Neural progenitor cell (in vitro differentiated cells): Measurements from ENCODE around the gene CCNL2.
"Not testable (repeated sequence)": the region's sequence is repeated elsewhere in the genome, so short reads cannot be mapped to it uniquely, and the experiment has no call there.

Experiments
- EZH2 ChIP-seq: fragments of 200-600 bp; sonication (generic); IDR thresholded peaks from 2 replicates; pipeline ENCODE4 v1.6.1; 2017; ENCODE audit warnings: antibody characterized with exemption, mild to moderate bottlenecking, moderate library complexity
- EZH2phosphoT487 ChIP-seq: fragments of 200-600 bp; sonication (generic); IDR thresholded peaks from 2 replicates; pipeline ENCODE4 v1.6.1; 2017; ENCODE audit warnings: antibody characterized with exemption
- TF ChIP-seq, protein P1 (sequence below): fragments of 200-600 bp; sonication (generic); IDR thresholded peaks from 2 replicates; pipeline ENCODE4 v1.5.1; 2017; ENCODE audit warnings: antibody characterized with exemption, mild to moderate bottlenecking

DNA sequence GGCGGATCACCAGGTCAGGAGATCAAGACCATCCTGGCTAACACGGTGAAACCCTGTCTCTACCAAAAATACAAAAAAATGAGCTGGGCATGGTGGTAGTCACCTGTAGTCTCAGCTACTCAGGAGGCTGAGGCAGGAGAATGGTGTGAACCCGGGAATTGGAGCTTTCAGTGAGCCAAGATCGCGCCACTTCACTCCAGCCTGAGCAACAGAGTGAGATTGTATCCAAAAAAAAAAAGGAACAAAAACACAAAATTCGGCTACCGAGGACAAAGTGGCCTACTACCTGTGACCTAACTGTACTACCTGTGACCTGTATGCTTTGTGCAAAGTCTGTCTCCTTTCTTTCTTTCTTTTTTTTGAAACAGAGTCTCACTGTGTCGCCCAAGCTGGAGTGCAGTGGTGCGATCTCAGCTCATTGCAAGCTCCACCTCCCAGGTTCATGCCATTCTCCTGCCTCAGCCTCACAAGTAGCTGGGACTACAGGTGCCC, 3.8 kb upstream of the CCNL2 start:
- TF ChIP-seq, protein P1, sequence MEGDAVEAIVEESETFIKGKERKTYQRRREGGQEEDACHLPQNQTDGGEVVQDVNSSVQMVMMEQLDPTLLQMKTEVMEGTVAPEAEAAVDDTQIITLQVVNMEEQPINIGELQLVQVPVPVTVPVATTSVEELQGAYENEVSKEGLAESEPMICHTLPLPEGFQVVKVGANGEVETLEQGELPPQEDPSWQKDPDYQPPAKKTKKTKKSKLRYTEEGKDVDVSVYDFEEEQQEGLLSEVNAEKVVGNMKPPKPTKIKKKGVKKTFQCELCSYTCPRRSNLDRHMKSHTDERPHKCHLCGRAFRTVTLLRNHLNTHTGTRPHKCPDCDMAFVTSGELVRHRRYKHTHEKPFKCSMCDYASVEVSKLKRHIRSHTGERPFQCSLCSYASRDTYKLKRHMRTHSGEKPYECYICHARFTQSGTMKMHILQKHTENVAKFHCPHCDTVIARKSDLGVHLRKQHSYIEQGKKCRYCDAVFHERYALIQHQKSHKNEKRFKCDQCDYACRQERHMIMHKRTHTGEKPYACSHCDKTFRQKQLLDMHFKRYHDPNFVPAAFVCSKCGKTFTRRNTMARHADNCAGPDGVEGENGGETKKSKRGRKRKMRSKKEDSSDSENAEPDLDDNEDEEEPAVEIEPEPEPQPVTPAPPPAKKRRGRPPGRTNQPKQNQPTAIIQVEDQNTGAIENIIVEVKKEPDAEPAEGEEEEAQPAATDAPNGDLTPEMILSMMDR: not testable (repeated sequence)
- not testable (repeated sequence) for TF ChIP-seq EZH2phosphoT487, EZH2
